ENCODE measurements around the gene KBTBD7. TPM values are rescaled to one million over a fixed set of nuclear protein-coding genes. Genes with fewer than 3 reads are reported as not detected.
A peak's percentile ranks its signal among the peaks of the same experiment; 100 is the strongest.

Gene KBTBD7
- total RNA-seq, 3 donors from 2014 or later, result 2.4 to 3.0 (median 2.7) TPM

DNA sequence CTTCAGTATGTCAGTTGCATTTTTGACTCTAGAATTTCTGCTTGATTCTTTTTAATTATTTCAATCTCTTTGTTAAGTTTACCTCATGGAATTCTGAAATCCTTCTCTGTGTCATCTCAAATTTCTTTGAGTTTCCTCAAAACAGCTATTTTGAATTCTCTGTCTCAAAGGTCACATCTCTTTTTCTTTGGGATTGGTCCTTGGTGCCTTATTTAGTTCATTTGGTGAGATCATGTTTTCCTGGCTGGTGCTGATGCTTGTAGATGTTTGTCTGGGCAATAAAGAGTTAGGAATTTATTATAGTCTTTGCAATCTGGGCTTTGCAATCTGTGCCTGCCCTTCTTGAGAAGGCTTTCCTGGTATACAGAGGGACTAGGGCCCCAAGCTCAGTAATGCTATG, 18.5 kb upstream of the KBTBD7 start:
- no peak for DNase-seq
- no peak overlapping the region for H3K4me3 Mint-ChIP-seq
- H3K9me3 Mint-ChIP-seq, result peaks cover 5% of the 10 kb centered on the region
- H3K4me1 Mint-ChIP-seq (ENCODE audit: low read depth), result no peaks in the 10 kb centered on the region
- ATAC-seq, result no peak
- no peaks in the 10 kb centered on the region for H3K27me3 Mint-ChIP-seq (ENCODE audit: low read depth)
- peaks cover 6% of the 10 kb centered on the region for H3K36me3 Mint-ChIP-seq (ENCODE audit: insufficient read depth)

- no peaks in the 10 kb centered on the region for H3K27me3 Mint-ChIP-seq (ENCODE audit: low read depth)
- peaks cover 5% of the 10 kb centered on the region for H3K9me3 Mint-ChIP-seq
- ATAC-seq (no peak), DNase-seq (no peak)
- no peaks in the 10 kb centered on the region for H3K4me1 Mint-ChIP-seq (ENCODE audit: low read depth)
- H3K36me3 Mint-ChIP-seq (ENCODE audit: insufficient read depth), result peaks cover 6% of the 10 kb centered on the region
- no peak overlapping the region for H3K4me3 Mint-ChIP-seq
These were observed 16.7 kb upstream of the KBTBD7 start for GRCh38 chr13:41211062-41211461.

GRCh38 chr13:41206467-41206866, 12.1 kb upstream of the KBTBD7 start:
- H3K27me3 Mint-ChIP-seq (ENCODE audit: low read depth), result no peaks in the 10 kb centered on the region
- ATAC-seq (no peak), DNase-seq (no peak)
- no peaks in the 10 kb centered on the region for H3K4me1 Mint-ChIP-seq (ENCODE audit: low read depth)
- peaks cover 3% of the 10 kb centered on the region for H3K36me3 Mint-ChIP-seq (ENCODE audit: insufficient read depth)
- H3K9me3 Mint-ChIP-seq, result peaks cover 5% of the 10 kb centered on the region
- H3K4me3 Mint-ChIP-seq, result no peak overlapping the region

GRCh38 chr13:41203810-41204209, 9.4 kb upstream of the KBTBD7 start:
- ATAC-seq, result no peak
- Mint-ChIP-seq H3K27me3 (ENCODE audit: low read depth) (no peaks in the 10 kb centered on the region), H3K4me3 (no peak overlapping the region), H3K4me1 (ENCODE audit: low read depth) (peaks cover 7% of the 10 kb centered on the region), H3K9me3 (no peaks in the 10 kb centered on the region), H3K36me3 (ENCODE audit: insufficient read depth) (no peaks in the 10 kb centered on the region)
- DNase-seq, result no peak

- ATAC-seq, result no peak
These were observed 5.8 kb upstream of the KBTBD7 start for GRCh38 chr13:41200126-41200525.

GRCh38 chr13:41199526-41199925, 5.2 kb upstream of the KBTBD7 start:
- Mint-ChIP-seq H3K36me3 (ENCODE audit: insufficient read depth) (no peaks in the 10 kb centered on the region), H3K27me3 (ENCODE audit: low read depth) (no peaks in the 10 kb centered on the region), H3K4me3 (no peak overlapping the region), H3K9me3 (no peaks in the 10 kb centered on the region), H3K4me1 (ENCODE audit: low read depth) (peaks cover 14% of the 10 kb centered on the region)
- DNase-seq (no peak), ATAC-seq (no peak)

More at GRCh38 chr13:41200126-41200525, 5.8 kb upstream of the KBTBD7 start:
- no peaks in the 10 kb centered on the region for H3K27me3 Mint-ChIP-seq (ENCODE audit: low read depth)
- no peak overlapping the region for H3K4me3 Mint-ChIP-seq
- no peak for DNase-seq
- H3K4me1 Mint-ChIP-seq (ENCODE audit: low read depth), result peaks cover 11% of the 10 kb centered on the region
- no peaks in the 10 kb centered on the region for H3K9me3 Mint-ChIP-seq
- no peaks in the 10 kb centered on the region for H3K36me3 Mint-ChIP-seq (ENCODE audit: insufficient read depth)

DNA sequence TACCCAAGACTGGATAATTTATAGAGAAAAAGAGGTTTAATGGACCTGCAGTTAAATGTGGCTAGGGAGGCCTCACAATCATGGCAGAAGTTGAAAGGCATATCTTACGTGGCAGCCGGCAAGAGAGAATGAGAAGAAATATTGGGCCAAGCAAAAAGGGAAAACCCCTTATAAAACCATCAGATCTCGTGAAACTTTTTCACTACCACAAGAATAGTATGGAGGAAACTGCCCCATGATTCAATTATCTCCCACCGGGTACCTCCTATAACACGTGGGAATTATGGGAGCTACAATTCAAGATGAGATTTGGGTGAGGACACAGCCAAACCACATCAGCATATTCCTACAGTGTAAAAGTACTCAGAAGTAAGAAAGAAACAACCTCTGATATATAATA, 4.7 kb upstream of the KBTBD7 start:
- no peaks in the 10 kb centered on the region for H3K36me3 Mint-ChIP-seq (ENCODE audit: insufficient read depth)
- no peak overlapping the region for H3K4me3 Mint-ChIP-seq

DNA sequence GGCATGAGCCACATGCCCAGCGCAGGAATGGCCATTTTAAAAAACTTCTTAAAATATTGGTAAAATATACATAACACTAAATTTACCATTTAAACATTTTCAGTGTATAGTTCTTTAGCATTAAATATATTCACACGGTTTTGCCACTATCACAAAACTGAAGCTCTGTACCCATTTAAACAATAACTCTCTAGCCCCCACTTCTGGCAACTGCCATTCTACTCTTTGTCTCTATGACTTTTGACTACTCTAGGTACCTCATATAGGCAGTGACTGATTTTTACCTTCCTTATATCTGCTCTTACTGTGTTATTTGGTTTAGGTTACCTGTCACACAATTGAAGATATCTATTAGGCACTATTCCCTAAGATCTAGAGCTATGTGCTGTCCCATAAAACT, 2.3 kb upstream of the KBTBD7 start:
- no peaks in the 10 kb centered on the region for H3K9me3 Mint-ChIP-seq
- H3K36me3 Mint-ChIP-seq (ENCODE audit: insufficient read depth), result peaks cover 3% of the 10 kb centered on the region
- no peak overlapping the region for H3K4me3 Mint-ChIP-seq
- H3K4me1 Mint-ChIP-seq (ENCODE audit: low read depth), result peaks cover 34% of the 10 kb centered on the region
- DNase-seq (no peak), ATAC-seq (no peak)
- H3K27me3 Mint-ChIP-seq (ENCODE audit: low read depth), result no peaks in the 10 kb centered on the region

More for the DNA sequence above, 4.7 kb upstream of the KBTBD7 start:
- Mint-ChIP-seq H3K27me3 (ENCODE audit: low read depth) (no peaks in the 10 kb centered on the region), H3K4me1 (ENCODE audit: low read depth) (peaks cover 16% of the 10 kb centered on the region), H3K9me3 (no peaks in the 10 kb centered on the region)
- DNase-seq, result no peak
- ATAC-seq, result no peak

DNA sequence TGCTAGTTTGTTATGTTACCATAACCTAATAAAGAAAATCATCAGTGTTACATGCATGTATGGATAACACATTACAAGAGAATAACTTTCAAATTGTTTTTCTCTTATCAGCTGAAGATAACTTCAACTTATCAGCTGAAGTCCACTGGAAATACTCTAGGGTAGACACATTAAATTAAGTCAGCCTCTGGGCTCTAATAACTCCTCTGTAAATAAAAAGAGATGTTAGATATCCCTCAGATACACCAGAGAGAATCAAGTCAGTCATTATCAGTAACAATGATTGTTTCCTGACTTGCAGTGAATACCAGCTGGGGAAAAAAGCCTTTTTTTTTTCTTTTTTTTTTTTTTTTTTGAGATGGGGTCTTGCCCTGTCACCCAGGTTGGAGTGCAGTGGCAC, 1.6 kb upstream of the KBTBD7 start:
- ATAC-seq, result no peak
- H3K9me3 Mint-ChIP-seq, result no peaks in the 10 kb centered on the region
- no peak overlapping the region for H3K4me3 Mint-ChIP-seq
- H3K27me3 Mint-ChIP-seq (ENCODE audit: low read depth), result no peaks in the 10 kb centered on the region
- peaks cover 3% of the 10 kb centered on the region for H3K36me3 Mint-ChIP-seq (ENCODE audit: insufficient read depth)
- H3K4me1 Mint-ChIP-seq (ENCODE audit: low read depth), result peaks cover 34% of the 10 kb centered on the region
- DNase-seq, result no peak

- peaks cover 3% of the 10 kb centered on the region for H3K9me3 Mint-ChIP-seq
These were observed 900 bp downstream of the KBTBD7 start for GRCh38 chr13:41193469-41193868.

DNA sequence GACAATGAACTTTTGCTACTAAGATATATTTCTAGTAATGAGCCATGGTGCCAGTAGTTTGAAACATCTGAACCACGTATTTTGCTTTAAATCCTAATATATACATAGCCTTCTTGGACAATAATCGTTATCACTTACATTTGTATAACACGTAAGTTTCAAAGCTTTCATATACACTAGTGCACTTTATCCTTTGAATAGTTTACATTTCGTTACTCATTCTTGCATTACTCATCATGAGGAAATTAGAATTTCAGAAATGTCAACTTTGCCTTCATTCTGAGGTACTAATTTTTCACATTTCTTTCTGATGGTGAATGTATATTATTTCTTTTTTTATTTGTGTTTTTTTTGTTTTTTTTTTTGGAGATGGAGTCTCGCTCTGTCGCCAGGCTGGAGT, 5.8 kb downstream of the KBTBD7 start:
- H3K4me1 Mint-ChIP-seq (ENCODE audit: low read depth), result peaks cover 24% of the 10 kb centered on the region
- no peak overlapping the region for H3K4me3 Mint-ChIP-seq
- H3K9me3 Mint-ChIP-seq, result peaks cover 3% of the 10 kb centered on the region
- no peaks in the 10 kb centered on the region for H3K27me3 Mint-ChIP-seq (ENCODE audit: low read depth)
- ATAC-seq (no peak), DNase-seq (no peak)
- H3K36me3 Mint-ChIP-seq (ENCODE audit: insufficient read depth), result peaks cover 12% of the 10 kb centered on the region

More at GRCh38 chr13:41193469-41193868, 900 bp downstream of the KBTBD7 start:
- Mint-ChIP-seq H3K4me3 (peak overlapping the region; percentile 91), H3K27me3 (ENCODE audit: low read depth) (no peaks in the 10 kb centered on the region), H3K4me1 (ENCODE audit: low read depth) (peaks cover 32% of the 10 kb centered on the region), H3K36me3 (ENCODE audit: insufficient read depth) (peaks cover 12% of the 10 kb centered on the region)
- ATAC-seq (no peak), DNase-seq (no peak)

- Mint-ChIP-seq H3K36me3 (ENCODE audit: insufficient read depth) (peaks cover 9% of the 10 kb centered on the region), H3K4me3 (no peak overlapping the region), H3K4me1 (ENCODE audit: low read depth) (peaks cover 9% of the 10 kb centered on the region), H3K27me3 (ENCODE audit: low read depth) (no peaks in the 10 kb centered on the region), H3K9me3 (peaks cover 3% of the 10 kb centered on the region)
- ATAC-seq (no peak), DNase-seq (no peak)
These were observed 7.9 kb downstream of the KBTBD7 start for GRCh38 chr13:41186481-41186880.

GRCh38 chr13:41182231-41182630, 12.1 kb downstream of the KBTBD7 start:
- Mint-ChIP-seq H3K4me3 (no peak overlapping the region), H3K36me3 (ENCODE audit: insufficient read depth) (peaks cover 2% of the 10 kb centered on the region), H3K9me3 (no peaks in the 10 kb centered on the region), H3K4me1 (ENCODE audit: low read depth) (peaks cover 12% of the 10 kb centered on the region), H3K27me3 (ENCODE audit: low read depth) (no peaks in the 10 kb centered on the region)
- no peak for DNase-seq
- ATAC-seq, result no peak

DNA sequence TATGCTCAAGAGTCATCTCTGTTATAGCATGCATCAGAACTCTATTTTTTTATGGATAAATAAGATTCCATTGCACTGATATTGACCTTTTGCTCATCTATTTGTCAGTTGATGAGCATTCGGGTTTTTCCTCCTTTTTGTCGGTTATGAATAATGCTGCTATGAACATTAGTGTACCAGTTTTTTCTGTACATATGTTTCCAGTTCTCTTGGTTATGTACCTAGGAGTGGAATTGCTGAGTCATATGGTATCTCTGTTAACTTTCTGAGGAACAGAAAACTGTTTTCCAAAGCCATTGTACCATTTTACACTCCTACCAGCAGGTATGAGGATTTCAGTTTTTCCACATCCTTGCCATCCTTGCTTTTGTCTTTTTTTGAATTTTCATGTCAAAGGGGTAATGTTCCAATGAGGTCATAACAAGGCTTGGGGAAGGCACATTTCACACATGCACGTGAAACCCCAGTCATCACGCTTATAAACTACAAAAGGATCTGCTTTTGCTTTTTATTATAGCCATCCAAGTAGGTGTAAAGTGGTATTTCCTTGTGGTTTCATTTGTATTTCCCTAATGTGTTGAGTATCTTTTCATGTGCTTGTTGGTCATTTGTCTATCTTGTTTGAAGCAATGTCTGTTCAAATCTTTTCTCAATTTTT, 14.6 kb downstream of the KBTBD7 start:
- Mint-ChIP-seq H3K27me3 (ENCODE audit: low read depth) (no peaks in the 10 kb centered on the region), H3K9me3 (peaks cover 10% of the 10 kb centered on the region), H3K36me3 (ENCODE audit: insufficient read depth) (peaks cover 9% of the 10 kb centered on the region), H3K4me1 (ENCODE audit: low read depth) (peaks cover 12% of the 10 kb centered on the region), H3K4me3 (no peak overlapping the region)
- ATAC-seq (peak; percentile 69 to 80), DNase-seq (no peak)

GRCh38 chr13:41178040-41178439, 16.3 kb downstream of the KBTBD7 start:
- no peaks in the 10 kb centered on the region for H3K27me3 Mint-ChIP-seq (ENCODE audit: low read depth)
- DNase-seq (no peak), ATAC-seq (no peak)
- H3K4me1 Mint-ChIP-seq (ENCODE audit: low read depth), result peaks cover 12% of the 10 kb centered on the region
- H3K4me3 Mint-ChIP-seq, result no peak overlapping the region
- H3K36me3 Mint-ChIP-seq (ENCODE audit: insufficient read depth), result peaks cover 9% of the 10 kb centered on the region
- peaks cover 10% of the 10 kb centered on the region for H3K9me3 Mint-ChIP-seq
